Mucosa of descending colon (tissue), 3 donors: Measurements from ENCODE around the gene MYO16. TPM values are rescaled to one million over a fixed set of nuclear protein-coding genes. Genes with fewer than 3 reads are reported as not detected.

Experiments
- ATAC-seq: fragments of 200-7000 bp; cut with Tn5 transposase; one replicate; pipeline ENCODE4 v1.9.1; 2020; ENCODE audit warnings: mild to moderate bottlenecking, moderate library complexity
- DNase-seq, 3 donors: peaks; one replicate each; pipeline ENCODE4 v3.0.0-alpha.2; 2020
- H3K36me3 ChIP-seq: fragments of 200-600 bp; one replicate; pipeline ENCODE4 v1.8.0; 2021; ENCODE audit warnings: low read depth, mild to moderate bottlenecking
- H3K4me1 ChIP-seq: fragments of 200-600 bp; one replicate; pipeline ENCODE4 v1.8.0; 2021; ENCODE audit warnings: low read depth, mild to moderate bottlenecking
- H3K4me3 ChIP-seq: fragments of 200-600 bp; one replicate; pipeline ENCODE4 v1.8.0; 2021; ENCODE audit warnings: mild to moderate bottlenecking
- H3K9me3 ChIP-seq: fragments of 200-600 bp; one replicate; pipeline ENCODE4 v1.8.0; 2021; ENCODE audit warnings: mild to moderate bottlenecking
- intact Hi-C, 2 donors: fragments of 100-400 bp; cut with DNase I in 1 of 2; cut with micrococcal nuclease in 1 of 2; formaldehyde crosslinking; loops; one replicate each; pipeline versions ENCODE4 v1.11.0 to v1.11.1; 2022; cut with DNase I, micrococcal nuclease
- total RNA-seq, 3 donors: library from RNA; stranded (reverse); fragmentation: NEBNext Ultra II Directional in 2 of 3; extraction: Animal tissue kit (Norgen Biotek cat#: 25700) in 2 of 3; gene quantifications; one replicate each; pipeline versions ENCODE4 v1.2.1 to v1.2.4, GENCODE V29; 2021 to 2023
- TF ChIP-seq, protein P1 (sequence below): fragments of 200-600 bp; IDR thresholded peaks from one replicate; pipeline ENCODE4 v1.8.0; 2022; ENCODE audit warnings: antibody characterized with exemption, mild to moderate bottlenecking
- donor health status: DM: no; HTN: no; CAD: no; lungs with moderate emphysema.
- donor health status: DM: no; HTN: no; CAD: no.
- donor health status: DM: no; HTN: yes; CAD: no.

MYO16 gene
- total RNA-seq, 3 donors from 2014 or later: 0.06 TPM; not detected in 2

DNA sequence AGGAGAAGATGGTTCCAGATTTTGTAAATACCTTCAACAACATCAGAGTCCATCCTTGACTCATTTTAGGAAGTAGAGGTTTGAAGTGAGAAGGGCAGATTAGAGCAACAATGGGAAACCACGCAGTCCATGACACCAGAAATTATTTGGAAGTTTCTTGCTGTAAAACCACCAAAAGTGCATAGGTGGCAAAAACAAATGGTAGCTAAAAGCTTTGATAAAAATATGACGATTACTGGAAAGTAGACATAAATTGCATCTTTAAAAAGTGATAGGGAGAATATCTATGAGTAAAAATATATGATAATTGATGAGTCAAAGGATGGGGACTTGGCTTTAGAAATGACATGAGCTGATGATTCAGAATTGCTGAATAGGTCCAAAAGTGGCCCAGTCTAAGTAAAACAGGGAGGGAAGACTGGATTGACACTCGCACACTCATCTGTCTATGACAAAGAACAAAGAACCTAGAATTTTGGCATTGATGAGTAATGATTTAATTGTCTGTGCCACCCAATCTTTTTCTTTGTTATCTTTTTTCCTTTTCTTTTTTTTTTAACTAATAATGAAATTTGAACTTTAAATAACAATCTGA, 472.2 kb downstream of the MYO16 start:
- ATAC-seq: no peak
- TF ChIP-seq, protein P1, sequence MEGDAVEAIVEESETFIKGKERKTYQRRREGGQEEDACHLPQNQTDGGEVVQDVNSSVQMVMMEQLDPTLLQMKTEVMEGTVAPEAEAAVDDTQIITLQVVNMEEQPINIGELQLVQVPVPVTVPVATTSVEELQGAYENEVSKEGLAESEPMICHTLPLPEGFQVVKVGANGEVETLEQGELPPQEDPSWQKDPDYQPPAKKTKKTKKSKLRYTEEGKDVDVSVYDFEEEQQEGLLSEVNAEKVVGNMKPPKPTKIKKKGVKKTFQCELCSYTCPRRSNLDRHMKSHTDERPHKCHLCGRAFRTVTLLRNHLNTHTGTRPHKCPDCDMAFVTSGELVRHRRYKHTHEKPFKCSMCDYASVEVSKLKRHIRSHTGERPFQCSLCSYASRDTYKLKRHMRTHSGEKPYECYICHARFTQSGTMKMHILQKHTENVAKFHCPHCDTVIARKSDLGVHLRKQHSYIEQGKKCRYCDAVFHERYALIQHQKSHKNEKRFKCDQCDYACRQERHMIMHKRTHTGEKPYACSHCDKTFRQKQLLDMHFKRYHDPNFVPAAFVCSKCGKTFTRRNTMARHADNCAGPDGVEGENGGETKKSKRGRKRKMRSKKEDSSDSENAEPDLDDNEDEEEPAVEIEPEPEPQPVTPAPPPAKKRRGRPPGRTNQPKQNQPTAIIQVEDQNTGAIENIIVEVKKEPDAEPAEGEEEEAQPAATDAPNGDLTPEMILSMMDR: no peak
- Histone ChIP-seq H3K36me3 (no peaks in the 10 kb centered on the region), H3K4me3 (no peak overlapping the region), H3K4me1 (no peaks in the 10 kb centered on the region), H3K9me3 (no peaks in the 10 kb centered on the region)
- intact Hi-C loops: no loop called here
- DNase-seq: no peak

DNA sequence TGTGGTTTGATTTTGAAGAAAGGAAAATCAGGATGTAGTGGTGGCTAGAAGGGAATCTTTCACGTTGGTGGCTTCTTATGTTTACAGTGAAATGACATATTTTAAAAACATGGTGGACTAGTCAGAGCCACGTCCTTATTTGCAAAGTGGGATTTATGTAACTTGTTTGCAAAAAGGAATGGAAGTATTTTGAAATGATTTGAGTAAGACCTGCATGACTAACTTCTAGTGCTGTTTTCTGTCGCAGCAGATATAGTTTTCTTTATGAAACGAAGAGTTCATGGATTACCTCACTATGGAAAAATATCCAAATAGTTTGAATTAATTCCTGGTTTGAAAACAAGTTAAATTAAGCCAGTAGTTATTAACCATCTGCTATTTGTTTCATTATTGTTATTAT, 476.5 kb downstream of the MYO16 start:
- ATAC-seq: no peak
- no peak for DNase-seq
- intact Hi-C loops: no loop called here
- Histone ChIP-seq H3K4me3 (no peak overlapping the region), H3K4me1 (no peaks in the 10 kb centered on the region), H3K9me3 (no peaks in the 10 kb centered on the region), H3K36me3 (no peaks in the 10 kb centered on the region)
- TF ChIP-seq, protein P1: no peak

DNA sequence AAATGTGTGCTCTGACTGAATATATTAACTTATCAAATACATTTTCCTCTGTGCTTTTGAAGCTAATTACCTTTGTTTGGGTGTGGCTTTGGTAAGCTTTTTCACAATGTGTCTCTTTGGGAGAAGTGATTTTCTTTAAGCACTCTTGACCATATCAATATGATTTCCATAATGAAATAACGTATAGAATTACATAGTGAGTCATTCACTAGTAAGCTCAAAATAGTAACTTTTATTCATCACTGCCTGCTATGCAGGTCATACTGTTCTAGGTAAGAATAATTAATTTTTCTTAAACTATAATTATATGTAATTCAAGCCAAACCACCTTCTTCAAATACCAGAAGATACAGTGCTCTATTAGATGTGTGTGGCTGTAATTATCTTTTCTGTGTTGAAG, 480.7 kb downstream of the MYO16 start:
- Histone ChIP-seq H3K4me1 (no peaks in the 10 kb centered on the region), H3K9me3 (no peaks in the 10 kb centered on the region), H3K4me3 (no peak overlapping the region), H3K36me3 (no peaks in the 10 kb centered on the region)
- TF ChIP-seq, protein P1: no peak
- ATAC-seq: no peak
- no peak for DNase-seq
- intact Hi-C loops: no loop called here

DNA sequence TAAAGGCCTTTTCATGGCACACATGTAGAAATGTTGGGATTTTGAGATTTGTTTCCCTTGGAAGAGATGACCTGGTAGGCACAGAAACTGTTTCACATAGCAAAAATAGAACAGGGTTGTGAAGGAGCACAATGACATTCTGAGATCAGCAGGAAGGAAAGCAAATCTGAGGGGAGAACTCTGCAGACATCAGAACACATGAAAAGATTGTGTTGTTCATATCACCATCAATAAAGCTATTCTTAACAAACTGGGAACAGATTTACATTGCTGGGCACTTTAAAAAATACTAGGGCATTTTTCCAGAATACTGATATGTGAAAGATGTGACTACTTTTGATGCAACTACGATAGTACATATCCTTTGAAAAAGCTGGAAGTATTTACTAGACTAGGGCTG, 481.7 kb downstream of the MYO16 start:
- no peaks in the 10 kb centered on the region for H3K4me1 ChIP-seq
- intact Hi-C loops: no loop called here
- no peaks in the 10 kb centered on the region for H3K9me3 ChIP-seq
- H3K36me3 ChIP-seq: no peaks in the 10 kb centered on the region
- TF ChIP-seq, protein P1: no peak
- no peak overlapping the region for H3K4me3 ChIP-seq
- no peak for ATAC-seq
- DNase-seq: no peak

DNA sequence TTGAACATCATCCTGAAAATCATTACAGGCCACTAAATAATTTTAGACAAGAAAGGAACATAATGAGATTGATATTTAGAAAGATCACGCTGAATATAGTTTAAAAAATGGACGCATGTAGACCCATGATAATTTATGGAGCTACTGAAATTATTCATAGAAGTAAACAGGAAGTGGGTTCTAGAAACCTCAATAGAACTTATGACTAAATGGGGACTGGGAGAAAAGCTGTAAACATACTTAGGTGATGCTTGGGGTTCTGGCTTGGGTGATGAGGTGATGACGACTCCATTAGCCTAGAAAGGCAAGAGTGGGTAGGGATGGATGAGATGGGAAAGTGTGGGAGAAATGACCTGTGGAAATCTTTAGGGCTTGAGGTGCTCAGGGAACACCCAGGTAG, 484.0 kb downstream of the MYO16 start:
- intact Hi-C loops: no loop called here
- ATAC-seq: no peak
- H3K9me3 ChIP-seq: no peaks in the 10 kb centered on the region

More for the DNA sequence above, 484.0 kb downstream of the MYO16 start:
- H3K4me1 ChIP-seq: no peaks in the 10 kb centered on the region
- DNase-seq: no peak
- TF ChIP-seq, protein P1: no peak
- H3K4me3 ChIP-seq: no peak overlapping the region
- no peaks in the 10 kb centered on the region for H3K36me3 ChIP-seq
